Neural cell (in vitro differentiated cells): ENCODE results near the gene POLR1A. TPM values are rescaled to one million over a fixed set of nuclear protein-coding genes. Genes with fewer than 3 reads are reported as not detected.

Experiments
- H2AFZ ChIP-seq: fragments of 200-600, 300-800 bp; sonication (generic), shearing (Covaris generic); 2 replicates; pipeline ENCODE4 v1.6.0; 2014; ENCODE audit warnings: low read depth, mild to moderate bottlenecking, antibody characterized with exemption, low read length, moderate library complexity
- H3F3A ChIP-seq: fragments of 200-600 bp; shearing (Covaris generic); 2 replicates; pipeline ENCODE4 v1.6.1; 2016; ENCODE audit warnings: mild to moderate bottlenecking, moderate library complexity, mixed read lengths, antibody characterized with exemption, low read length; ENCODE audit not compliant: insufficient read depth, poor library complexity, severe bottlenecking
- H3K27ac ChIP-seq: fragments of 200-600, 300-800 bp; sonication (generic), shearing (Covaris generic); 2 replicates; pipeline ENCODE4 v1.5.1; 2014; ENCODE audit warnings: mild to moderate bottlenecking, low read length, moderate library complexity
- H3K27me3 ChIP-seq: fragments of 300-800, 200-600 bp; sonication (generic), shearing (Covaris generic); 2 replicates; pipeline ENCODE4 v1.6.0; 2014; ENCODE audit warnings: mild to moderate bottlenecking, low read depth, low read length, moderate library complexity; ENCODE audit not compliant: insufficient read depth
- H3K36me3 ChIP-seq: fragments of 300-800, 200-600 bp; sonication (generic), shearing (Covaris generic); 2 replicates; pipeline ENCODE4 v1.5.1; 2014; ENCODE audit warnings: mild to moderate bottlenecking, antibody characterized with exemption, low read length, moderate library complexity; ENCODE audit not compliant: insufficient read depth
- H3K4me2 ChIP-seq: fragments of 300-800, 200-600 bp; sonication (generic), shearing (Covaris generic); 2 replicates; pipeline ENCODE4 v1.6.0; 2014; ENCODE audit warnings: mild to moderate bottlenecking, low read length
- H3K4me3 ChIP-seq: fragments of 300-800, 200-600 bp; sonication (generic), shearing (Covaris generic); 2 replicates; pipeline ENCODE4 v1.5.1; 2014; ENCODE audit warnings: mild to moderate bottlenecking, low read length, moderate library complexity
- H3K79me2 ChIP-seq: fragments of 200-600 bp; shearing (Covaris generic); replicated peaks from 2 replicates; pipeline ENCODE4 v1.6.0; 2014; ENCODE audit warnings: mild to moderate bottlenecking, low read length, moderate library complexity; ENCODE audit not compliant: insufficient read depth
- H3K9ac ChIP-seq: fragments of 300-800, 200-600 bp; sonication (generic), shearing (Covaris generic); 2 replicates; pipeline ENCODE4 v1.6.1; 2016; ENCODE audit warnings: mild to moderate bottlenecking, low read length, mixed read lengths
- H3K9me2 ChIP-seq: fragments of 200-600 bp; shearing (Covaris generic); 2 replicates; pipeline ENCODE4 v1.6.1; 2016; ENCODE audit warnings: mild to moderate bottlenecking, low read length, mixed read lengths; ENCODE audit not compliant: insufficient read depth
- H3K9me3 ChIP-seq: fragments of 200-600, 300-800 bp; sonication (generic), shearing (Covaris generic); 2 replicates; pipeline ENCODE4 v1.6.1; 2016; ENCODE audit warnings: mild to moderate bottlenecking, mixed run types, low read length, moderate library complexity, mixed read lengths
- H4K20me1 ChIP-seq: fragments of 200-600 bp; shearing (Covaris generic); 2 replicates; pipeline ENCODE4 v1.6.1; 2016; ENCODE audit warnings: mild to moderate bottlenecking, mixed run types; ENCODE audit not compliant: insufficient read depth
- EP300 ChIP-seq: fragments of 450-650 bp; conservative IDR thresholded peaks from 2 replicates; pipeline ENCODE4 v1.6.1; 2014; ENCODE audit warnings: antibody characterized with exemption, mild to moderate bottlenecking, moderate library complexity; ENCODE audit not compliant: poor library complexity, severe bottlenecking
- EZH2 ChIP-seq: fragments of 200-600, 300-800 bp; shearing (Covaris generic), sonication (generic); IDR thresholded peaks from 2 replicates; pipeline ENCODE4 v1.6.1; 2014; ENCODE audit warnings: antibody characterized with exemption, low read length, borderline replicate concordance, mild to moderate bottlenecking; ENCODE audit not compliant: insufficient read depth, poor library complexity, severe bottlenecking
- MXI1 ChIP-seq: fragments of 450-650 bp; conservative IDR thresholded peaks from 2 replicates; pipeline ENCODE4 v1.6.1; 2014; ENCODE audit warnings: antibody characterized with exemption, mild to moderate bottlenecking; ENCODE audit not compliant: poor library complexity, severe bottlenecking
- POLR2AphosphoS5 ChIP-seq: IDR thresholded peaks from 2 replicates; pipeline ENCODE4 v1.6.1; 2012
- RAD21 ChIP-seq: fragments of 450-650 bp; conservative IDR thresholded peaks from 2 replicates; pipeline ENCODE4 v1.6.1; 2014; ENCODE audit warnings: antibody characterized with exemption, mild to moderate bottlenecking, moderate library complexity
- SMC3 ChIP-seq: fragments of 450-650 bp; conservative IDR thresholded peaks from 2 replicates; pipeline ENCODE4 v1.6.1; 2014; ENCODE audit warnings: antibody characterized with exemption, mild to moderate bottlenecking, moderate library complexity; ENCODE audit not compliant: poor library complexity
- TAF1 ChIP-seq: IDR thresholded peaks from 2 replicates; pipeline ENCODE4 v1.6.1; 2012; ENCODE audit warnings: low read depth
- polyA plus RNA-seq: library from polyadenylated mRNA; depleted of rRNA; stranded (reverse); fragments of >200 nt; gene quantifications from 2 replicates; pipeline ENCODE4 v1.2.3, GENCODE V29; 2014
- TF ChIP-seq, protein P1 (sequence below): IDR thresholded peaks from 2 replicates; pipeline ENCODE4 v1.6.1; 2012; ENCODE audit warnings: borderline replicate concordance
- TF ChIP-seq, protein P2 (sequence below): fragments of 450-650 bp; IDR thresholded peaks from 2 replicates; pipeline ENCODE4 v1.5.1; 2014; ENCODE audit warnings: antibody characterized with exemption, mild to moderate bottlenecking, moderate library complexity; ENCODE audit not compliant: poor library complexity, severe bottlenecking

POLR1A gene
- polyA plus RNA-seq, 1 donor from 2014 or later: 5.4 TPM

DNA sequence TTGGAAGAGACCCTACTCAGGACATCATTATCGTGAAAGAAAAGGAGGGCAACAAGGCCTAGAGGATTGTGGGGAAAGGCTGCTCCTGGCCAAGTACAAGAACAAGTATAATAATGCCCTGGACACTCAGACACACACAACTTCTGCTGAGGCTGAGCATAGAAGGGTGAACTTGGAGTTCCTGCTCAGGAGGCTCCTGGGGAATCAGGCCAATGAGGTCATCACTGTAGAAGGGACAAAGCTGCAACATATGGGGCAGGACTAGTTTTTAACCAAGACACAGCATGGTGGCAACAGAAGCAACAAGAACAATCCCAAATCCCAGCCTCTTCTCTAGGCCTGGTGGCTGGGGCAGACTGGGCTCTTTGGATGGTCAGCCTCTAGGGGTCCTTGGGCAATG, 102.6 kb downstream of the POLR1A start:
- H2AFZ ChIP-seq: no peak overlapping the region
- H3K9ac ChIP-seq: no peak overlapping the region
- no peaks in the 10 kb centered on the region for H3K27me3 ChIP-seq
- no peak overlapping the region for H3K27ac ChIP-seq
- peaks cover 13% of the 10 kb centered on the region for H3K9me3 ChIP-seq
- TF ChIP-seq EP300 (no peak), POLR2AphosphoS5 (no peak), TAF1 (no peak), SMC3 (no peak), MXI1 (no peak)
- TF ChIP-seq, protein P1, sequence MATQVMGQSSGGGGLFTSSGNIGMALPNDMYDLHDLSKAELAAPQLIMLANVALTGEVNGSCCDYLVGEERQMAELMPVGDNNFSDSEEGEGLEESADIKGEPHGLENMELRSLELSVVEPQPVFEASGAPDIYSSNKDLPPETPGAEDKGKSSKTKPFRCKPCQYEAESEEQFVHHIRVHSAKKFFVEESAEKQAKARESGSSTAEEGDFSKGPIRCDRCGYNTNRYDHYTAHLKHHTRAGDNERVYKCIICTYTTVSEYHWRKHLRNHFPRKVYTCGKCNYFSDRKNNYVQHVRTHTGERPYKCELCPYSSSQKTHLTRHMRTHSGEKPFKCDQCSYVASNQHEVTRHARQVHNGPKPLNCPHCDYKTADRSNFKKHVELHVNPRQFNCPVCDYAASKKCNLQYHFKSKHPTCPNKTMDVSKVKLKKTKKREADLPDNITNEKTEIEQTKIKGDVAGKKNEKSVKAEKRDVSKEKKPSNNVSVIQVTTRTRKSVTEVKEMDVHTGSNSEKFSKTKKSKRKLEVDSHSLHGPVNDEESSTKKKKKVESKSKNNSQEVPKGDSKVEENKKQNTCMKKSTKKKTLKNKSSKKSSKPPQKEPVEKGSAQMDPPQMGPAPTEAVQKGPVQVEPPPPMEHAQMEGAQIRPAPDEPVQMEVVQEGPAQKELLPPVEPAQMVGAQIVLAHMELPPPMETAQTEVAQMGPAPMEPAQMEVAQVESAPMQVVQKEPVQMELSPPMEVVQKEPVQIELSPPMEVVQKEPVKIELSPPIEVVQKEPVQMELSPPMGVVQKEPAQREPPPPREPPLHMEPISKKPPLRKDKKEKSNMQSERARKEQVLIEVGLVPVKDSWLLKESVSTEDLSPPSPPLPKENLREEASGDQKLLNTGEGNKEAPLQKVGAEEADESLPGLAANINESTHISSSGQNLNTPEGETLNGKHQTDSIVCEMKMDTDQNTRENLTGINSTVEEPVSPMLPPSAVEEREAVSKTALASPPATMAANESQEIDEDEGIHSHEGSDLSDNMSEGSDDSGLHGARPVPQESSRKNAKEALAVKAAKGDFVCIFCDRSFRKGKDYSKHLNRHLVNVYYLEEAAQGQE: no peak
- H4K20me1 ChIP-seq: no peaks in the 10 kb centered on the region
- no peaks in the 10 kb centered on the region for H3F3A ChIP-seq
- H3K36me3 ChIP-seq: no peaks in the 10 kb centered on the region
- no peaks in the 10 kb centered on the region for H3K9me2 ChIP-seq
- H3K4me2 ChIP-seq: no peak overlapping the region
- no peaks in the 10 kb centered on the region for H3K79me2 ChIP-seq
- H3K4me3 ChIP-seq: no peak overlapping the region

DNA sequence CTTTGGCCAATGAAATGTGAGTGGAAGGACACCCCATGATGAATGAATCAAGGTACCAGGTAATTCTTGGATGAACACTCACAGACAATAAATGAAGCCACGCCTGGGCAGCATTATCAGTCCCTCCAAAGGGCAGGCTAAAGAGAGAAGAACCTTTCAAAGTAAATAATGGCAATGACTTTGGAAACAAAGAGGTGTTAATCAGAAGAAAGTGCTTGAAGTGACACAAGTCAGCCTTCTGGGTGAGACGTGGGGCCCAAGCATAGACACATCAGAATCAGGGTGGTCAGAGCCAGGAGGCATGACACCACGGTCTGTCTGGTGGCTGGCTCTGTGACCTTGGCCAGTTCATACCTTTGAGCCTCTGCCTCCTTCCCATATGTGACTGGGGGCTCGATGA, 103.3 kb downstream of the POLR1A start:
- no peak for TF ChIP-seq SMC3
- TF ChIP-seq RAD21: no peak
- TF ChIP-seq, protein P2, sequence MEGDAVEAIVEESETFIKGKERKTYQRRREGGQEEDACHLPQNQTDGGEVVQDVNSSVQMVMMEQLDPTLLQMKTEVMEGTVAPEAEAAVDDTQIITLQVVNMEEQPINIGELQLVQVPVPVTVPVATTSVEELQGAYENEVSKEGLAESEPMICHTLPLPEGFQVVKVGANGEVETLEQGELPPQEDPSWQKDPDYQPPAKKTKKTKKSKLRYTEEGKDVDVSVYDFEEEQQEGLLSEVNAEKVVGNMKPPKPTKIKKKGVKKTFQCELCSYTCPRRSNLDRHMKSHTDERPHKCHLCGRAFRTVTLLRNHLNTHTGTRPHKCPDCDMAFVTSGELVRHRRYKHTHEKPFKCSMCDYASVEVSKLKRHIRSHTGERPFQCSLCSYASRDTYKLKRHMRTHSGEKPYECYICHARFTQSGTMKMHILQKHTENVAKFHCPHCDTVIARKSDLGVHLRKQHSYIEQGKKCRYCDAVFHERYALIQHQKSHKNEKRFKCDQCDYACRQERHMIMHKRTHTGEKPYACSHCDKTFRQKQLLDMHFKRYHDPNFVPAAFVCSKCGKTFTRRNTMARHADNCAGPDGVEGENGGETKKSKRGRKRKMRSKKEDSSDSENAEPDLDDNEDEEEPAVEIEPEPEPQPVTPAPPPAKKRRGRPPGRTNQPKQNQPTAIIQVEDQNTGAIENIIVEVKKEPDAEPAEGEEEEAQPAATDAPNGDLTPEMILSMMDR: no peak
- TF ChIP-seq EZH2: no peak
- no peak for TF ChIP-seq TAF1
- TF ChIP-seq MXI1: no peak
- TF ChIP-seq POLR2AphosphoS5: no peak
- Histone ChIP-seq H3K27me3 (no peaks in the 10 kb centered on the region), H3K4me2 (no peak overlapping the region), H3K9me3 (peaks cover 13% of the 10 kb centered on the region), H4K20me1 (no peaks in the 10 kb centered on the region), H2AFZ (no peak overlapping the region), H3K79me2 (no peaks in the 10 kb centered on the region), H3K9me2 (no peaks in the 10 kb centered on the region), H3K9ac (no peak overlapping the region), H3F3A (no peaks in the 10 kb centered on the region), H3K4me3 (no peak overlapping the region), H3K27ac (no peak overlapping the region), H3K36me3 (no peaks in the 10 kb centered on the region)

DNA sequence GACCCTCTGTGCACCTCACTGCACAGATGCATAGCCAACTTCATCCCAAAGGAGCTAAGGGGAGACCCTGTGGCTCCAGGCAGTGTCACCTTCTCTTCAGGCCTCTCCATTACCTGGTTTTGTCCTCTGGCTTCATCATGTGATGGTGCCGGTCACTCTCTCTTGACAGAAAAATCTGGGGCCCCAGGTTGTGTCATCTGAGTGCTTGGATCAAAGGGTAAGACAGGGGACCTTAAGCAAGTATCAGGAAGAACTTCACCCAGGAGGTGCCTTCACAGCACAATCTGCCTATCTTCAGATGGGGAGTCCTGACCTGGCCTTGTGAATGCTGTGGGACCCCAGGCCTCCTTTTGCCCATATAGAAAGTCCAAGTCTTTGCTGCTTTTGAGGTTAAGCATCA, 104.4 kb downstream of the POLR1A start:
- H2AFZ ChIP-seq: no peak overlapping the region
- H3K9ac ChIP-seq: no peak overlapping the region
- H3K9me3 ChIP-seq: peaks cover 8% of the 10 kb centered on the region
- H3K27me3 ChIP-seq: no peaks in the 10 kb centered on the region
- no peak overlapping the region for H3K27ac ChIP-seq
- no peaks in the 10 kb centered on the region for H3K9me2 ChIP-seq
- no peaks in the 10 kb centered on the region for H4K20me1 ChIP-seq
- TF ChIP-seq EZH2: no peak
- TF ChIP-seq MXI1: no peak
- no peak for TF ChIP-seq RAD21
- TF ChIP-seq, protein P2: no peak
- TF ChIP-seq, protein P1: no peak
- TF ChIP-seq TAF1: no peak
- TF ChIP-seq SMC3: no peak
- no peak for TF ChIP-seq EP300
- TF ChIP-seq POLR2AphosphoS5: no peak
- H3F3A ChIP-seq: no peaks in the 10 kb centered on the region
- H3K4me2 ChIP-seq: no peak overlapping the region
- no peaks in the 10 kb centered on the region for H3K79me2 ChIP-seq
- no peaks in the 10 kb centered on the region for H3K36me3 ChIP-seq
- no peak overlapping the region for H3K4me3 ChIP-seq
